GM23248 (cell line): ENCODE data around the gene CDV3. TPM values are rescaled to one million over a fixed set of nuclear protein-coding genes. Genes with fewer than 3 reads are reported as not detected.
A peak's percentile ranks its signal among the peaks of the same experiment; 100 is the strongest.
"Not testable (repeated sequence)": the region's sequence is repeated elsewhere in the genome, so short reads cannot be mapped to it uniquely, and the experiment has no call there.

ENCODE experiments used
- DNase-seq: peaks from one replicate; pipeline ENCODE4 v3.0.0-alpha.2; 2015
- H2AFZ ChIP-seq: fragments of 200-600 bp; sonication (generic); 2 replicates; pipeline ENCODE4 v1.6.1; 2016; ENCODE audit warnings: antibody characterized with exemption
- H3F3A ChIP-seq: fragments of 200-600 bp; sonication (generic); 2 replicates; pipeline ENCODE4 v1.6.1; 2016; ENCODE audit warnings: mild to moderate bottlenecking, antibody characterized with exemption, mixed run types; ENCODE audit not compliant: insufficient read depth
- H3K27ac ChIP-seq: fragments of 200-600 bp; sonication (generic); 2 replicates; pipeline ENCODE4 v1.5.1; 2016; ENCODE audit warnings: mild to moderate bottlenecking
- H3K27me3 ChIP-seq: fragments of 200-600 bp; sonication (generic); replicated peaks from 2 replicates; pipeline ENCODE4 v1.6.1; 2016; ENCODE audit warnings: mild to moderate bottlenecking; ENCODE audit not compliant: insufficient read depth
- H3K36me3 ChIP-seq: fragments of 200-600 bp; sonication (generic); 2 replicates; pipeline ENCODE4 v1.6.1; 2016; ENCODE audit warnings: low read depth, mild to moderate bottlenecking
- H3K4me1 ChIP-seq: fragments of 200-600 bp; sonication (generic); 2 replicates; pipeline ENCODE4 v1.6.1; 2016; ENCODE audit warnings: mild to moderate bottlenecking; ENCODE audit not compliant: insufficient read depth
- H3K4me2 ChIP-seq: fragments of 200-600 bp; sonication (generic); one replicate; pipeline ENCODE4 v1.6.1; 2016; ENCODE audit warnings: mild to moderate bottlenecking; ENCODE audit not compliant: unreplicated experiment
- H3K4me3 ChIP-seq: fragments of 200-600 bp; sonication (generic); 2 replicates; pipeline ENCODE4 v1.5.1; 2016; ENCODE audit warnings: mild to moderate bottlenecking
- H3K79me2 ChIP-seq: fragments of 200-600 bp; sonication (generic); 2 replicates; pipeline ENCODE4 v1.6.1; 2016; ENCODE audit warnings: mild to moderate bottlenecking; ENCODE audit not compliant: insufficient read depth
- H3K9ac ChIP-seq: fragments of 200-600 bp; sonication (generic); 2 replicates; pipeline ENCODE4 v1.6.1; 2016; ENCODE audit warnings: mild to moderate bottlenecking
- H3K9me2 ChIP-seq: fragments of 200-600 bp; sonication (generic); 2 replicates; pipeline ENCODE4 v1.6.1; 2016; ENCODE audit warnings: mixed run types, mild to moderate bottlenecking, moderate library complexity; ENCODE audit not compliant: insufficient read depth
- H3K9me3 ChIP-seq: fragments of 200-600 bp; sonication (generic); one replicate; pipeline ENCODE4 v1.6.1; 2017; ENCODE audit warnings: low read depth
- H4K20me1 ChIP-seq: fragments of 200-600 bp; sonication (generic); 2 replicates; pipeline ENCODE4 v1.6.0; 2016; ENCODE audit not compliant: insufficient read depth
- EZH2 ChIP-seq: fragments of 200-600 bp; sonication (generic); IDR thresholded peaks from 2 replicates; pipeline ENCODE4 v1.6.1; 2018; ENCODE audit warnings: antibody characterized with exemption, mild to moderate bottlenecking; ENCODE audit not compliant: insufficient read depth, poor library complexity, severe bottlenecking
- EZH2phosphoT487 ChIP-seq: fragments of 200-600 bp; sonication (generic); IDR thresholded peaks from 2 replicates; pipeline ENCODE4 v1.6.1; 2018; ENCODE audit warnings: antibody characterized with exemption, moderate library complexity, mild to moderate bottlenecking, low read depth; ENCODE audit not compliant: insufficient read depth
- WGBS, 2 experiments: methylation state at CpG; one replicate each; pipeline ENCODE4 v1.1.6; 2015 to 2017; ENCODE audit warnings: low lambda C conversion rate in 2 of 2, low coverage in 1 of 2; ENCODE audit errors: missing lambda C conversion rate in 2 of 2; 5-methylcytosine and 5-hydroxymethylcytosine counted together
- in situ Hi-C: fragments of 300-500 bp; cut with MboI; formaldehyde crosslinking; loops from 2 replicates; pipeline ENCODE4 v1.15.0; 2020
- polyA plus RNA-seq: library from polyadenylated mRNA; unstranded; fragments of >200 nt; fragmentation: Nextera tagmentation; extraction: Ambion mirVana; gene quantifications from 2 replicates; pipeline ENCODE4 v1.2.1, GENCODE V29; 2016
- total RNA-seq: library from RNA; depleted of rRNA; stranded (reverse); fragments of >200 nt; shearing (Covaris generic); gene quantifications from 2 replicates; pipeline ENCODE4 v1.2.3, GENCODE V29; 2014; rRNA removed

The CDV3 gene
- 155 TPM in 2 replicates for total RNA-seq
- polyA plus RNA-seq, result 37.0 and 41.8 TPM in 2 replicates

DNA sequence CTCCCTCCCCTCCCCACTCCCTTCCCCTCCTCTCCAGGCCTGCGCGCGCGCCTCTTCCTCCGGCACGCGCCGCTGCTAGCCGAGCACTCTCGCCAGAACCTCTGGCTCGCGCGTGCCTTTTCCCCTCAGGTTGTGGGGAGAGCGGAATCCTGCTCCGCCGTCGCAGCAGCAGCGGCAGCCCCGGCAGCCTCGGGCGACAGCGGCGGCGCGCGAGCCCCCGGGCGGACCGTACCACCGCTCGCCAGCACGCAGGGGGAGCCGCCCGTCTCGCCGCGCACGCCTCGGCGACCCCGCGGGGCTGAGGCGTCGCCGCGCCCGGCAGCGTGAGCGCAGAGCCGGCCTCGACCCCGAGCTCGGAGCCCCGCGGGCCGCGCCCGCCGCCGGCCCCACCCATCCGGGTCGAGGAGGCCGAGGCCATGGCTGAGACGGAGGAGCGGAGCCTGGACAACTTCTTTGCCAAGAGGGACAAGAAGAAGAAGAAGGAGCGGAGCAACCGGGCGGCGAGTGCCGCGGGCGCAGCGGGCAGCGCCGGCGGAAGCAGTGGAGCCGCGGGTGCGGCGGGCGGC is at the start of gene CDV3:
CDV3 (plus strand) TSS at position 58 of the 566 bp plus-strand sequence; CDS start at position 417, 359 bp downstream.
- Histone ChIP-seq H4K20me1 (peaks cover 33% of the 10 kb centered on the region), H3K36me3 (peaks cover 32% of the 10 kb centered on the region), H3K4me1 (peaks cover 67% of the 10 kb centered on the region), H3K27me3 (no peaks in the 10 kb centered on the region), H3F3A (peaks cover 76% of the 10 kb centered on the region), H3K9me2 (no peaks in the 10 kb centered on the region), H3K9ac (peak within 1 kb of the TSS; percentile 90), H3K9me3 (no peaks in the 10 kb centered on the region), H3K4me2 (peak within 1 kb of the TSS; percentile 99), H3K4me3 (peak within 1 kb of the TSS; percentile 98), H2AFZ (peak within 1 kb of the TSS; percentile 87), H3K79me2 (peaks cover 44% of the 10 kb centered on the region), H3K27ac (peak within 1 kb of the TSS; percentile 97)
- TF ChIP-seq EZH2 (no peak), EZH2phosphoT487 (no peak)
- WGBS, 2 experiments, result 1 to 3% methylated on average over 36 to 80 of the region's 81 CpGs
- in situ Hi-C loops, result no loop called here
- DNase-seq, result no peak

DNA sequence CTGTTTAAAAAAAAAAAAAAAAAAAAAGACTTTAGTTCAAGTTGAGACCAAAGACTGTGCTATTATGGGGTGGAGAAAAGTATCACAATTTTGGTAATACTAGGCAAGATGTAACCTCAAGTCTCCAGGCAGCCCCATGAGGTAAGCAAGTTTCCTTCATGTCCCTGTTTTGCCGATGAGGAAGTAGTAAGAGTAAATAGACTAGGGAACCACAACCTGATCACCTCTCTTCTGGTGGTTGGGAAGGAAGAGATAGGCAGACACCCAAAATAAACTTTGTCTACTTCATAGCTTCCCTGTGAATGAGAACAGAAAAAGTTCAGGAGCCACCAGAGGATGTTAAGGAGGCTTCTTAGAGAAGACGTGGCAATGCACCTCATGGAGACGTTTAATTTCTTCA is 49.7 kb upstream of the CDV3 start:
- H3K4me3 ChIP-seq, DNase-seq, H3K9ac ChIP-seq, H3K27me3 ChIP-seq, H3F3A ChIP-seq, H3K79me2 ChIP-seq, H3K27ac ChIP-seq, H3K9me2 ChIP-seq, H3K36me3 ChIP-seq, H4K20me1 ChIP-seq, H3K9me3 ChIP-seq, in situ Hi-C loops, H2AFZ ChIP-seq, H3K4me2 ChIP-seq, H3K4me1 ChIP-seq: not testable (repeated sequence)
- WGBS, 2 experiments, result 93 to 99% methylated on average over 3 of the region's 3 CpGs

DNA sequence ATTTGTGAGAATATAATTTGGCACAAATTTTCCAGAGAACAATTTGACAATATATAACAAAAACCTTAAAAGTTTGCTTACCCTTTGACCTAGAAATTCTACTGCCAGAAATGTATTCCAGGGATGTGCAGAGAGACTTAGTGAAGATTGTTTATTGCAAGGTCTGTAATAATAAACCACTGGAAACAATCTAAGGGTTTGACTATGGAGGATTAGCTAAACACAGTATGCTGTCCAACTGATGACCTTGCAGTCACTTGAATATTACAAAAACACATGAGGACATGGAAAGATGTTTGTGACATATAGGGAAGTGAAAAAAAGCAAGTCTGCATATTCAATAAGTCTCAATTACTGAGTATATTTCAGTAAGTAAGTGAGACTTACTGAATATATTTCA is 48.1 kb upstream of the CDV3 start:
- Histone ChIP-seq H3K9me2 (no peaks in the 10 kb centered on the region), H4K20me1 (no peaks in the 10 kb centered on the region), H3K27me3 (no peaks in the 10 kb centered on the region), H3K4me1 (no peaks in the 10 kb centered on the region), H3K27ac (no peak overlapping the region), H2AFZ (no peak overlapping the region), H3K36me3 (no peaks in the 10 kb centered on the region), H3K79me2 (no peaks in the 10 kb centered on the region), H3K9me3 (no peaks in the 10 kb centered on the region), H3K4me3 (no peak overlapping the region), H3K4me2 (no peak overlapping the region), H3F3A (no peaks in the 10 kb centered on the region), H3K9ac (no peak overlapping the region)
- in situ Hi-C loops, result no loop called here
- DNase-seq, result no peak
- no peak for TF ChIP-seq EZH2phosphoT487
- TF ChIP-seq EZH2, result no peak

- no peak overlapping the region for H2AFZ ChIP-seq
- no peak overlapping the region for H3K27ac ChIP-seq
- H3F3A ChIP-seq, result 0 out of 2 replicates have a peak, but pooled peaks cover 2% of the 10 kb centered on the region
- TF ChIP-seq EZH2phosphoT487 (no peak), EZH2 (no peak)
- no peak overlapping the region for H3K4me2 ChIP-seq
- H3K79me2 ChIP-seq, result no peaks in the 10 kb centered on the region
- H3K4me1 ChIP-seq, result peaks cover 6% of the 10 kb centered on the region
- no peak overlapping the region for H3K9ac ChIP-seq
- no peak overlapping the region for H3K4me3 ChIP-seq
- H3K27me3 ChIP-seq, result no peaks in the 10 kb centered on the region
- no peaks in the 10 kb centered on the region for H4K20me1 ChIP-seq
- no peaks in the 10 kb centered on the region for H3K36me3 ChIP-seq
- peak; percentile 5 for DNase-seq
- WGBS, 2 experiments, result 28 to 34% methylated on average over 6 of the region's 6 CpGs
- no peaks in the 10 kb centered on the region for H3K9me2 ChIP-seq
- H3K9me3 ChIP-seq, result no peaks in the 10 kb centered on the region
- in situ Hi-C loops, result no loop called here
Observed at GRCh38 chr3:133527081-133527715, 46.3 kb upstream of the CDV3 start.

DNA sequence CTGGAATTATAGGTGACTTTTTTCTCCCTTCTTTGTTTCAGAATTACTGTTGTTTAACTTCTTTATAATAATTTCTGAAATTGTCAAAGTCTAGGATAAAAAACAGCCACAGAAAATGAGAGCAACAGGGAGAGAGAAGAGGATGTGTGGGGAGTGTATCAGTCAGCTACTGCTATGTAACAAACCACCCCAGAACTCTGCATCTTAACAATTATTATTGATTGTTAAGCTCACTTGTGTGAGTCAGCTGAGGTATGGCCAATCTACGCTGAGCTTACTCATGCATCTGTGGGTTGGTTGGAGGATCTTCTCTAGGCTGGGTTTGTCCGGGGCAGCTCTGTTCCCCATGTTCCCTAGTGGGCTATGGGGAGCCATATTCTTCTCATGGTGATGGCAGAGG is 43.7 kb upstream of the CDV3 start:
- 92 to 98% methylated on average over 2 of the region's 2 CpGs for WGBS, 2 experiments
- Histone ChIP-seq H3K79me2 (no peaks in the 10 kb centered on the region), H3K27ac (no peak overlapping the region), H4K20me1 (no peaks in the 10 kb centered on the region), H3K9me3 (no peaks in the 10 kb centered on the region), H3K4me2 (no peak overlapping the region), H3K4me3 (no peak overlapping the region), H3F3A (0 out of 2 replicates have a peak, but pooled peaks cover 4% of the 10 kb centered on the region), H3K4me1 (peaks cover 16% of the 10 kb centered on the region), H3K27me3 (no peaks in the 10 kb centered on the region), H2AFZ (no peak overlapping the region), H3K9ac (no peak overlapping the region), H3K36me3 (no peaks in the 10 kb centered on the region), H3K9me2 (no peaks in the 10 kb centered on the region)
- no peak for DNase-seq
- TF ChIP-seq EZH2phosphoT487 (no peak), EZH2 (no peak)
- in situ Hi-C loops, result no loop called here
